Nephron progenitor cell (in vitro differentiated cells): ENCODE results near the gene MFSD12.

Experiments
- DNase-seq: peaks from one replicate; pipeline ENCODE4 v3.0.0; 2021
- H3K27ac Mint-ChIP-seq: 2 replicates; pipeline ENCODE4 v1.8.0; 2021; ENCODE audit warnings: mild to moderate bottlenecking, moderate library complexity, mixed read lengths
- H3K27me3 Mint-ChIP-seq: 2 replicates; pipeline ENCODE4 v1.8.0; 2021; ENCODE audit warnings: mild to moderate bottlenecking, low read depth, mixed read lengths; ENCODE audit not compliant: poor library complexity
- H3K36me3 Mint-ChIP-seq: 2 replicates; pipeline ENCODE4 v1.8.0; 2021; ENCODE audit warnings: low read depth, mixed read lengths
- H3K4me1 Mint-ChIP-seq: 2 replicates; pipeline ENCODE4 v1.8.0; 2021; ENCODE audit warnings: mixed read lengths
- H3K4me3 Mint-ChIP-seq: 2 replicates; pipeline ENCODE4 v1.8.0; 2021; ENCODE audit warnings: mild to moderate bottlenecking, moderate library complexity, mixed read lengths
- H3K9me3 Mint-ChIP-seq: 2 replicates; pipeline ENCODE4 v1.8.0; 2021; ENCODE audit warnings: mild to moderate bottlenecking, moderate library complexity, mixed read lengths
- CTCF ChIP-seq: fragments of 200-600 bp; sonication (generic); IDR thresholded peaks from 2 replicates; pipeline ENCODE4 v1.5.0; 2021; ENCODE audit warnings: antibody characterized with exemption

Gene MFSD12

GRCh38 chr19:3580156-3580934 is 23.0 kb upstream of the MFSD12 start:
- H3K27me3 Mint-ChIP-seq = peaks cover 90% of the 10 kb centered on the region

GRCh38 chr19:3578390-3578789 is 21.0 kb upstream of the MFSD12 start:
- Mint-ChIP-seq H3K4me1 (peaks cover 18% of the 10 kb centered on the region), H3K27ac (no peak overlapping the region), H3K4me3 (no peak overlapping the region), H3K9me3 (no peaks in the 10 kb centered on the region), H3K27me3 (peaks cover 87% of the 10 kb centered on the region), H3K36me3 (peaks cover 20% of the 10 kb centered on the region)
- TF ChIP-seq CTCF = no peak
- DNase-seq = no peak

More at GRCh38 chr19:3580156-3580934, 23.0 kb upstream of the MFSD12 start:
- TF ChIP-seq CTCF = no peak
- no peak for DNase-seq
- no peak overlapping the region for H3K4me3 Mint-ChIP-seq
- H3K36me3 Mint-ChIP-seq = peaks cover 3% of the 10 kb centered on the region
- H3K27ac Mint-ChIP-seq = no peak overlapping the region
- H3K4me1 Mint-ChIP-seq = peaks cover 12% of the 10 kb centered on the region
- H3K9me3 Mint-ChIP-seq = no peaks in the 10 kb centered on the region

GRCh38 chr19:3577723-3578344 is 20.4 kb upstream of the MFSD12 start:
- no peak overlapping the region for H3K27ac Mint-ChIP-seq
- peaks cover 82% of the 10 kb centered on the region for H3K27me3 Mint-ChIP-seq
- no peak overlapping the region for H3K4me3 Mint-ChIP-seq
- TF ChIP-seq CTCF = no peak
- H3K4me1 Mint-ChIP-seq = peaks cover 18% of the 10 kb centered on the region
- H3K36me3 Mint-ChIP-seq = peaks cover 20% of the 10 kb centered on the region
- DNase-seq = no peak
- H3K9me3 Mint-ChIP-seq = no peaks in the 10 kb centered on the region

GRCh38 chr19:3576696-3577443 is 19.5 kb upstream of the MFSD12 start:
- DNase-seq = peak; percentile 83
- Mint-ChIP-seq H3K27me3 (peaks cover 76% of the 10 kb centered on the region), H3K9me3 (no peaks in the 10 kb centered on the region), H3K4me3 (peak overlapping the region; percentile 75), H3K27ac (no peak overlapping the region), H3K4me1 (peaks cover 22% of the 10 kb centered on the region), H3K36me3 (peaks cover 20% of the 10 kb centered on the region)
- no peak for TF ChIP-seq CTCF

- no peak for TF ChIP-seq CTCF
- Mint-ChIP-seq H3K27ac (no peak overlapping the region), H3K27me3 (peaks cover 70% of the 10 kb centered on the region), H3K9me3 (no peaks in the 10 kb centered on the region), H3K36me3 (peaks cover 20% of the 10 kb centered on the region), H3K4me1 (peaks cover 28% of the 10 kb centered on the region), H3K4me3 (peak overlapping the region; percentile 75)
- no peak for DNase-seq
Observed at GRCh38 chr19:3575949-3576673, 18.7 kb upstream of the MFSD12 start.
